ENCODE results near the gene C1orf198.

The C1orf198 gene

DNA sequence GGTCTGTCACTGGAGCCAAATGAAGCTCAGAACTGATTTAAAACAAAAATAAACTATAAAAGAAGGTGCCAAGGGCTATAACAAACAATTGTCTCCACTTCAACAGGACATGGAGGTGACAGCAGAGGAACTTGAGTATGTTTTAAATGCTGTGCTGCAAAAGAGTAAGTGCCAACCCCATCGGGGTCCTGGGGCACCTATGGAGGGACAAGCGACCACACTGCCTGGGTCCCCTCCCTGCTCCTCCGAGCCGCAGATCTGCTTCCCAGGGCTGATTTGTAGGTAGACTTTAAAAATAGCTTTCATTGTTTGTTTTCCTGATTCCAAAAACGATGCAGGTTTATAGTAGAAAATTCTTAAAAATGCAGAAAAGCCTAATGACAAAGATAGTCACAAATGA, 78.3 kb downstream of the C1orf198 start:
- DNase-seq (ENCODE audit: low read depth in 2 of 2, low spot score in 1 of 2), result no peak

DNA sequence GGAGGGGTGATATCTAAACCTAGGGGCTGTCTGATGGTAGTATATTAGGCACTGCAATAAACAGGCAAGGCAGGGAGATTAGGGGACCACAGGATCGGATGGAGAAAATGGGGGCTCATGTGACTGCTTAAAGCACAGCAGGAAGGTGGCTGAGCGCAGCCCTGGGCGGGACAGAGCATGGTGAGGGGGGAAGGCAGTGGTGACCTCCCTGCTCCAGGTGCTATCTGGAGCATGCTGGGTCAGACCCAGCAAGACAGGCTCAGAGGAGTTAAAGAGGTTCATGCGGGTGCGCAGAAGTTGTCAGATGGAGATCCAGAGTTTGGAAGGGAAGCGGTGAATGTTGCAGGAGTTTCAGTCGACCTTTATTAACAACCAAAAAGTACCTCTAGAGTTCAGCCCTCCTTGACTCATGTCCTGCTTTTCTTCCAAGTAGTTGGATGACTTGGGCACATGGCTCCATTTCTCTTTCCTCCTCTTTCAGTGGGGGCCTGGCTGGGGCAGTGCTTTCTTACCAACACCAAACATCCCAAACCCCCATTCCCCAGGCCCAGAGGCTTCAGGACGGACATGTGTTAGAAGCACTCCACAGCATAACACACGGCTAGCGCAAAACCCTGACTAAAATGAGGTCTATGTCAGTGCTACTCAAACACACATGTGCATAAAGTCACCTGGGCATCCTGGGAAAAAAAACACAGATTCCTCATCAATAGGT, 79.6 kb downstream of the C1orf198 start:
- DNase-seq (ENCODE audit: low read depth in 2 of 2, low spot score in 1 of 2), result no peak

DNA sequence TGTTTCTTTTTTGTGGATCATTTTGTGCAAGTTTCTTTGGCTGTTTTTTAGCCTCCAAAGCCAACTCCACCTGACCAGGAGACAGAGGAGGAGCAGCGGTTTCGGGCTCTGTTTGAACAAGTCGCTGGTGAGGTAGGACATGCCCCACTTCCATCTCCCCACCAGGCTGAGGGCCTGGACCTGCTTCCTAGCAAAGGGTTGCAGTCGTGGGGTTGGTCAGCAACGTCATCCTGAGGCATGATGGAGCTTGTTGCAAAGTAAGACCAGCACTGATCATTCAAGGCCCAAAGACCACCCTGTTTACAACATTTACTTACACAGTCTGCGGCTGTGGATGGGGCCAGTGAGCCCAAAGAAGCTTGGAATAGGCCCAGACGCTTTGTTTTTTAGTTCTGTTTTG, 80.8 kb downstream of the C1orf198 start:
- no peak for DNase-seq (ENCODE audit: low read depth in 2 of 2, low spot score in 1 of 2)

Measured in stimulated activated CD8-positive, alpha-beta memory T cell treated with anti-CD3 and anti-CD28 coated beads, Interleukin-4, amount 100 ng/mL, for 1 hour (primary cell).